Panc1 (cell line): ENCODE measurements around the gene EHD4.

Experiments used
- CTCF ChIP-seq: fragments of 450-650 bp; IDR thresholded peaks from 2 replicates; pipeline ENCODE4 v1.5.1; 2017; ENCODE audit warnings: mild to moderate bottlenecking
- POLR2AphosphoS5 ChIP-seq: IDR thresholded peaks from 2 replicates; pipeline ENCODE4 v1.6.1; 2012; ENCODE audit warnings: mild to moderate bottlenecking, low read depth, low read length, moderate library complexity
- REST ChIP-seq, 2 experiments: IDR thresholded peaks; 2 replicates each; pipeline ENCODE4 v1.6.1; 2011 to 2012; ENCODE audit warnings: low read depth in 2 of 2, control low read depth in 1 of 2, low read length in 1 of 2, mild to moderate bottlenecking in 1 of 2, moderate library complexity in 1 of 2; ENCODE audit not compliant: insufficient read depth in 1 of 2
- SIN3A ChIP-seq: IDR thresholded peaks from 2 replicates; pipeline ENCODE4 v1.6.1; 2012; ENCODE audit warnings: low read depth, mild to moderate bottlenecking, low read length, moderate library complexity, borderline replicate concordance; ENCODE audit not compliant: insufficient read depth

GRCh38 chr15:41865490-41866055, 106.8 kb downstream of the EHD4 start:
- TF ChIP-seq CTCF (no peak), REST (IDR thresholded peaks at IDR 0.05; ENCODE audit: insufficient read depth in 1 of 2, low read depth in 2 of 2, low read length in 1 of 2) (no peak), POLR2AphosphoS5 (no peak), SIN3A (no peak)
